Erythroblast (primary cell): Measurements from ENCODE around the gene TCP11X1.
"Not testable (repeated sequence)": the region's sequence is repeated elsewhere in the genome, so short reads cannot be mapped to it uniquely, and the experiment has no call there.

Source experiments
- GATA1 ChIP-seq: IDR thresholded peaks from 2 replicates; pipeline ENCODE4 v1.6.1; 2011; ENCODE audit warnings: low read depth, mild to moderate bottlenecking, control low read depth, low read length, moderate library complexity
- POLR2A ChIP-seq: IDR thresholded peaks from 2 replicates; pipeline ENCODE4 v1.6.1; 2011; ENCODE audit warnings: mild to moderate bottlenecking, low read length

- not testable (repeated sequence) for TF ChIP-seq POLR2A, GATA1
Observed at GRCh38 chrX:102235678-102236077, 20.6 kb downstream of the TCP11X1 start.
